ENCODE measurements around the gene CIDEA.

Gene CIDEA

DNA sequence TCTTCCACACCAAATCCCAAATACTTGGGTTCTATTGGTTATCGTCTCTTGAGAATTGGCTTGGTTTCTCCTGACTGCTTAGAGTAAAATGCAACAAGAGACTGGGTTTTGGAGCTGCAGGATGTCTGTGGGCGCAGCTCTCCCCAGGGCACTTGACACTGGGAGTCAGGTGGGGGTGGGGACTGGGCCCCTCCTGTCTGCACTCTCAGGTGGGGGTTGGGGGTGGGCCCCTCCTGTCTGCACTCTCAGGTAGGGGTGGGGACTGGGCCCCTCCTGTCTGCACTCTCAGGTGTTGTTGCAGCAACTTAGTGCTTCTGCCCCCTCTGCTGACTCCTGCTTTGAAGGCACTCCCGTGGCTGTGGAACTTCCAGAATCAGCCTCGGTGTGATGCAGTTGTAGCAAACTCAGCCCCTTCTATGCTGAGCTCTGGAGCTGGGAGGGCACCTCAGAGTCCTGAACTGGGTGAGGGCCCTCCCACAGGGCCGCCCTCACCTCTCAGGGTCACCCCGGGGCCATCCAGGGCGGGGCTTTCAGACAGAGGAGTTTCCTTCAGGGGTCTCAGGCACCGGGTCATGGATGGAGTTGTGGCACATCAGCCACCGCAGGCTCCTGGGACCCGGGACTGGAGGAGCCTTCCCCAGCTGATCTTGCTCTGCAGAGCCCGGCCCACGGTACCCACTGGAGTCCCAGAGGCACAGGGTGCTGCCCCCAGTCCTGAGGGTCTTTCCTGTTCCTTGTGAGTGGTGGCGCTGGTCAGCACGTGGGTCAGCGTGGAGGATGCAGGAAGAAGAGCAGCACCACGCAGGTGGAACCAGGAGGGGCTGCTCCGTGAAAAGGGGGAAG lies 22.9 kb upstream of the CIDEA start:
- TF ChIP-seq, protein P1, sequence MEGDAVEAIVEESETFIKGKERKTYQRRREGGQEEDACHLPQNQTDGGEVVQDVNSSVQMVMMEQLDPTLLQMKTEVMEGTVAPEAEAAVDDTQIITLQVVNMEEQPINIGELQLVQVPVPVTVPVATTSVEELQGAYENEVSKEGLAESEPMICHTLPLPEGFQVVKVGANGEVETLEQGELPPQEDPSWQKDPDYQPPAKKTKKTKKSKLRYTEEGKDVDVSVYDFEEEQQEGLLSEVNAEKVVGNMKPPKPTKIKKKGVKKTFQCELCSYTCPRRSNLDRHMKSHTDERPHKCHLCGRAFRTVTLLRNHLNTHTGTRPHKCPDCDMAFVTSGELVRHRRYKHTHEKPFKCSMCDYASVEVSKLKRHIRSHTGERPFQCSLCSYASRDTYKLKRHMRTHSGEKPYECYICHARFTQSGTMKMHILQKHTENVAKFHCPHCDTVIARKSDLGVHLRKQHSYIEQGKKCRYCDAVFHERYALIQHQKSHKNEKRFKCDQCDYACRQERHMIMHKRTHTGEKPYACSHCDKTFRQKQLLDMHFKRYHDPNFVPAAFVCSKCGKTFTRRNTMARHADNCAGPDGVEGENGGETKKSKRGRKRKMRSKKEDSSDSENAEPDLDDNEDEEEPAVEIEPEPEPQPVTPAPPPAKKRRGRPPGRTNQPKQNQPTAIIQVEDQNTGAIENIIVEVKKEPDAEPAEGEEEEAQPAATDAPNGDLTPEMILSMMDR (IDR thresholded peaks at IDR 0.05; ENCODE audit: low read depth, low read length) = no peak
- Histone ChIP-seq H3K4me3 (ENCODE audit: low read depth, low read length) (no peak overlapping the region), H3K36me3 (no peaks in the 10 kb centered on the region), H3K27ac (no peak overlapping the region), H3K9me3 (ENCODE audit: severe bottlenecking) (no peaks in the 10 kb centered on the region), H3K27me3 (ENCODE audit: insufficient read depth, low read depth, severe bottlenecking) (no peaks in the 10 kb centered on the region)
- no peak for DNase-seq

DNA sequence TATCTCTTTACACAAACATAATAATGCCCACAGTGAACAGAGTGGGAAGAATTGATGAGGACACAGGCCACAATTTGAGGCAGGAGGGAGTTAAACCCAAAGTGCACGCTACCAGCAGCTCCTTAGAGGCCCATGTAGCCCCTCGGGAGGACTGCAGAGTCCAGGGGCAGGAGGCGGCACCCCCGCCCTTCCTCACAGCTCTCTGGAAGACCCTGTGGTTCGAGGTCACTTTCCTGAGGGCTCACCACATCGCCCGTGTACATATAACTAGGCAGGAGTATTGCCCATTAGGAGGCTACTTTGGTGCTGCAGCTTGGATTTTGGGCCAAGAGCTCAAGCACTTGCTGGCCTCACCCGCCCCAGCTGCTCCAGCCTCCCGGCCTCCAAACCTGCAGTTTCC lies 22.2 kb upstream of the CIDEA start:
- H3K27ac ChIP-seq = no peak overlapping the region
- DNase-seq = no peak
- no peak overlapping the region for H3K4me3 ChIP-seq (ENCODE audit: low read depth, low read length)
- TF ChIP-seq, protein P1 (IDR thresholded peaks at IDR 0.05; ENCODE audit: low read depth, low read length) = no peak
- H3K9me3 ChIP-seq (ENCODE audit: severe bottlenecking) = no peaks in the 10 kb centered on the region
- H3K27me3 ChIP-seq (ENCODE audit: insufficient read depth, low read depth, severe bottlenecking) = no peaks in the 10 kb centered on the region
- H3K36me3 ChIP-seq = no peaks in the 10 kb centered on the region

DNA sequence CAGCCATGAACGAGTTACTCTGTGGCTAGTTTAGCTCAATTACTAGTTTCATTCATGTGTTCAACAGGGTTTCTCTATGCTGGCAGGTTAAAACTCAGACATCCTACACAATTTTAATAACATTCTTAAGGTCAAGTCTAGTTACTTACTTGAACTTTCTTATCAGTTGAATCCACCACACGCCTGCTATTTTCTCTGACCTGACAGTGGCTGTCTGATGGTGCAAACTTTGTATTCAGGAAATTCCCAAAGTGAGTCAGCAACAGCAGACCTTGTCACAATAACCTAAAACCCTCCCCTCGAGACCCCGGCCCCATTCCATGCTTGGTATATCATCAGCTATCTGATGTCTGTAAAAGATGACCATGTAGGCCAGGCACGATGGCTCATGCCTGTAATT lies 20.8 kb upstream of the CIDEA start:
- no peaks in the 10 kb centered on the region for H3K9me3 ChIP-seq (ENCODE audit: severe bottlenecking)
- DNase-seq = no peak
- no peaks in the 10 kb centered on the region for H3K27me3 ChIP-seq (ENCODE audit: insufficient read depth, low read depth, severe bottlenecking)
- TF ChIP-seq, protein P1 (IDR thresholded peaks at IDR 0.05; ENCODE audit: low read depth, low read length) = no peak
- H3K36me3 ChIP-seq = no peaks in the 10 kb centered on the region
- no peak overlapping the region for H3K27ac ChIP-seq
- no peak overlapping the region for H3K4me3 ChIP-seq (ENCODE audit: low read depth, low read length)

DNA sequence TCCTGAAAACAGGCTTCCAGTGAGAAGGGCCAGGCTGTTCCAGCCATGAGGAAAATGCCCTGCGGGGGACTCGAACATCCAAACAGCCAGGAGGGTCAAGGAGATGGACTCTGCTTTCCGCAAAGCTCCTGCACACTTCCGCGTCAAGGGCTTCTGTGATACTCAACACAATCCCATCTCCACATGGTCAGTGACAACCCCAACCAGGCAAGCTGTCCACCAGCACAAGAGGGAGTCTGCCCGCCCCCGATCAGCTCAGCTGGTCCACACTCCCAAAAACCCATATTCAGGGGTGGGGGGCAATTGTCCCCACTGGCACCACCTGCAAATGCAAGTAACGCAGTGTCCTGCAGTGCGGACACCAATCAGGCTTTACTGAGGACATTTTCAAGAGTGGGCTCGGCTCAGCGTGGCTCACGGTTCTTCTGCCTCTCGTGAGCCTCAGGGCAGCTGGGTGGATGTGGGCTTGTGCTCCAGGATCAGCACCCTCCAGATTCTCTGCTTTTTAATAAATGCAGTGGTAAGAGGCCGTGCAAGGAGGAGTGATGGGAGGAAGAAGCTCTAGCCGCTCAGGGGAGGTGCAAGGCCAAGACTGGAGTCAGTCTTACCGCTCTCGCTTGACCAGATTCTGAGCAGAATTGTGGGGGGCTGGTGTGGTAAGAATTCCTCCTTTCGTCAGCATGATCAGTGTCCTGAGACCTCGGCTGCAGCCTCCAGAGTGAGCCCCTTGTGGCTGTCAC lies 19.5 kb upstream of the CIDEA start:
- H3K4me3 ChIP-seq (ENCODE audit: low read depth, low read length) = no peak overlapping the region
- H3K27ac ChIP-seq = no peak overlapping the region
- no peaks in the 10 kb centered on the region for H3K36me3 ChIP-seq
- H3K27me3 ChIP-seq (ENCODE audit: insufficient read depth, low read depth, severe bottlenecking) = no peaks in the 10 kb centered on the region
- no peaks in the 10 kb centered on the region for H3K9me3 ChIP-seq (ENCODE audit: severe bottlenecking)
- TF ChIP-seq, protein P1 (IDR thresholded peaks at IDR 0.05; ENCODE audit: low read depth, low read length) = no peak
- no peak for DNase-seq

DNA sequence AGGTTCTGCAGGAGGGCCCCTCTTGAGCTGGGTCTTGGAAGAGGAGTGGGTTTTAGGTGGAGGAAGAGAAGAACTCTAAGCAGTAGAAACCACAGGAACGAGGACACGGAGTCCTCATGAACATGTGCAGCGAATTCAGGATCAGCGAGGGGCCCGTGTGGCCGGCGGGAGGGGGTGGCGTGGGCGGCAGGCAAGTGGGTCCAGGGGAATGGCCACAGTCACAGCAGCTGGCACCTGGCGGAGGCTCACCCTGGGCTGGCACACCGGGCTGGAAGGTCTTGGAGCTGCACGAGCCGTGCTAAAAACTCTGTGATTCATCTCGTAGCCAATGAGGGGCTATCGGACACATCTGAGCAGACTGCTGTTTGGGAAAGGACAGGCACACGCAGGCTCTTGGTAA lies 18.0 kb upstream of the CIDEA start:
- H3K4me3 ChIP-seq (ENCODE audit: low read depth, low read length) = no peak overlapping the region
- no peaks in the 10 kb centered on the region for H3K36me3 ChIP-seq
- no peaks in the 10 kb centered on the region for H3K27me3 ChIP-seq (ENCODE audit: insufficient read depth, low read depth, severe bottlenecking)
- TF ChIP-seq, protein P1 (IDR thresholded peaks at IDR 0.05; ENCODE audit: low read depth, low read length) = no peak
- H3K27ac ChIP-seq = no peak overlapping the region
- no peak for DNase-seq
- no peaks in the 10 kb centered on the region for H3K9me3 ChIP-seq (ENCODE audit: severe bottlenecking)
